ENCODE results near the gene PPP1R1C. TPM values are rescaled to one million over a fixed set of nuclear protein-coding genes. Genes with fewer than 3 reads are reported as not detected.

PPP1R1C gene
- total and polyA plus RNA-seq, 2 of the 13 experiments (the other 11 are each of a cell fraction or from before 2014, with no cell fraction given): 1.5 to 3.5 TPM

DNA sequence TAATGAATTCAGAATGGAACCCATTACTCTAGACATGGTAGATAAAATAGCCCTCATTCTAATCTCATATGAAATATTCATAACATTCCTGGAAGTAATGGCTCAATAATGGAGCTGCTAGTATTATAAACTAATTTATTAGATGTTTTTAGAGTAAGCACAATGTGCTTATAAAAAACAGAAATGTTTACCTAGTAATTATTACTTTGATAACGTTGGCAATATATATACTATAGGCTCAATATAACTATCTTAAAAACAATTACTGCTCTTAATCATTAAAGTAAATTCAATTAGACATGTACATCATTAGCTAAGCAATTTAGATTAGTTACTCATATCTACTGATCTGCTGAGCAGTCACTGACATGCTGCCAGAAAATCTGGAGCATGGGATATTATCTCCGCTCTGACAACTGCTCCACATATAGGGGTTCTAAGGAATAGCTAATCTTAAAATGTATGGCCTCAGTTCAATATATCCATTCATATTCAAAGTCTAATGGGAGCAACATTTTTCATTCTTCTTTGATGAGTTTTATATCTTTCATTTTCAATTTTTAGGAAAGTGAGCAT, 19.4 kb downstream of the PPP1R1C start:
- TF ChIP-seq PBX2 (CRISPR knock-in tag; IDR thresholded peaks at IDR 0.05): no peak
- TF ChIP-seq, protein P1, sequence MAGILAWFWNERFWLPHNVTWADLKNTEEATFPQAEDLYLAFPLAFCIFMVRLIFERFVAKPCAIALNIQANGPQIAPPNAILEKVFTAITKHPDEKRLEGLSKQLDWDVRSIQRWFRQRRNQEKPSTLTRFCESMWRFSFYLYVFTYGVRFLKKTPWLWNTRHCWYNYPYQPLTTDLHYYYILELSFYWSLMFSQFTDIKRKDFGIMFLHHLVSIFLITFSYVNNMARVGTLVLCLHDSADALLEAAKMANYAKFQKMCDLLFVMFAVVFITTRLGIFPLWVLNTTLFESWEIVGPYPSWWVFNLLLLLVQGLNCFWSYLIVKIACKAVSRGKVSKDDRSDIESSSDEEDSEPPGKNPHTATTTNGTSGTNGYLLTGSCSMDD (CRISPR knock-in tag; IDR thresholded peaks at IDR 0.05): no peak
- no peak for TF ChIP-seq ZFAT (CRISPR knock-in tag; conservative IDR thresholded peaks at IDR 0.05)
- TF ChIP-seq LCORL (IDR thresholded peaks at IDR 0.05): no peak
- TF ChIP-seq LCORL (CRISPR knock-in tag; IDR thresholded peaks at IDR 0.05): no peak
- TF ChIP-seq ZBTB7B (CRISPR knock-in tag; IDR thresholded peaks at IDR 0.05): no peak
- TF ChIP-seq, protein P2, sequence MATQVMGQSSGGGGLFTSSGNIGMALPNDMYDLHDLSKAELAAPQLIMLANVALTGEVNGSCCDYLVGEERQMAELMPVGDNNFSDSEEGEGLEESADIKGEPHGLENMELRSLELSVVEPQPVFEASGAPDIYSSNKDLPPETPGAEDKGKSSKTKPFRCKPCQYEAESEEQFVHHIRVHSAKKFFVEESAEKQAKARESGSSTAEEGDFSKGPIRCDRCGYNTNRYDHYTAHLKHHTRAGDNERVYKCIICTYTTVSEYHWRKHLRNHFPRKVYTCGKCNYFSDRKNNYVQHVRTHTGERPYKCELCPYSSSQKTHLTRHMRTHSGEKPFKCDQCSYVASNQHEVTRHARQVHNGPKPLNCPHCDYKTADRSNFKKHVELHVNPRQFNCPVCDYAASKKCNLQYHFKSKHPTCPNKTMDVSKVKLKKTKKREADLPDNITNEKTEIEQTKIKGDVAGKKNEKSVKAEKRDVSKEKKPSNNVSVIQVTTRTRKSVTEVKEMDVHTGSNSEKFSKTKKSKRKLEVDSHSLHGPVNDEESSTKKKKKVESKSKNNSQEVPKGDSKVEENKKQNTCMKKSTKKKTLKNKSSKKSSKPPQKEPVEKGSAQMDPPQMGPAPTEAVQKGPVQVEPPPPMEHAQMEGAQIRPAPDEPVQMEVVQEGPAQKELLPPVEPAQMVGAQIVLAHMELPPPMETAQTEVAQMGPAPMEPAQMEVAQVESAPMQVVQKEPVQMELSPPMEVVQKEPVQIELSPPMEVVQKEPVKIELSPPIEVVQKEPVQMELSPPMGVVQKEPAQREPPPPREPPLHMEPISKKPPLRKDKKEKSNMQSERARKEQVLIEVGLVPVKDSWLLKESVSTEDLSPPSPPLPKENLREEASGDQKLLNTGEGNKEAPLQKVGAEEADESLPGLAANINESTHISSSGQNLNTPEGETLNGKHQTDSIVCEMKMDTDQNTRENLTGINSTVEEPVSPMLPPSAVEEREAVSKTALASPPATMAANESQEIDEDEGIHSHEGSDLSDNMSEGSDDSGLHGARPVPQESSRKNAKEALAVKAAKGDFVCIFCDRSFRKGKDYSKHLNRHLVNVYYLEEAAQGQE (IDR thresholded peaks at IDR 0.05; ENCODE audit: borderline replicate concordance in 1 of 2, low read depth in 1 of 2, low read length in 2 of 2): no peak
- no peak for TF ChIP-seq KDM3A (CRISPR knock-in tag; IDR thresholded peaks at IDR 0.05; ENCODE audit: low read depth)
- no peak for TF ChIP-seq PBX3 (CRISPR knock-in tag; IDR thresholded peaks at IDR 0.05; ENCODE audit: borderline replicate concordance)
- TF ChIP-seq, protein P3, sequence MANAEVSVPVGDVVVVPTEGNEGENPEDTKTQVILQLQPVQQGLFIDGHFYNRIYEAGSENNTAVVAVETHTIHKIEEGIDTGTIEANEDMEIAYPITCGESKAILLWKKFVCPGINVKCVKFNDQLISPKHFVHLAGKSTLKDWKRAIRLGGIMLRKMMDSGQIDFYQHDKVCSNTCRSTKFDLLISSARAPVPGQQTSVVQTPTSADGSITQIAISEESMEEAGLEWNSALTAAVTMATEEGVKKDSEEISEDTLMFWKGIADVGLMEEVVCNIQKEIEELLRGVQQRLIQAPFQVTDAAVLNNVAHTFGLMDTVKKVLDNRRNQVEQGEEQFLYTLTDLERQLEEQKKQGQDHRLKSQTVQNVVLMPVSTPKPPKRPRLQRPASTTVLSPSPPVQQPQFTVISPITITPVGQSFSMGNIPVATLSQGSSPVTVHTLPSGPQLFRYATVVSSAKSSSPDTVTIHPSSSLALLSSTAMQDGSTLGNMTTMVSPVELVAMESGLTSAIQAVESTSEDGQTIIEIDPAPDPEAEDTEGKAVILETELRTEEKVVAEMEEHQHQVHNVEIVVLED (CRISPR knock-in tag; IDR thresholded peaks at IDR 0.05; ENCODE audit: borderline replicate concordance): no peak
- CTCF ChIA-PET (ENCODE audit: low intra/inter-chr PET ratio, low total read pairs): no interaction called here
- H3K4me1 ChIP-seq (ENCODE audit: insufficient read depth, low read length): no peaks in the 10 kb centered on the region
- no peak overlapping the region for H3K4me2 ChIP-seq (ENCODE audit: low read depth, low read length)
- no peak overlapping the region for H2AFZ ChIP-seq (ENCODE audit: low read length)
- H4K20me1 ChIP-seq (ENCODE audit: insufficient read depth, low read length): no peaks in the 10 kb centered on the region
- H3K36me3 ChIP-seq (replicated peaks in 1 of 2; ENCODE audit: control insufficient read depth in 1 of 2, insufficient read depth in 2 of 2, low read length in 2 of 2): no peaks in the 10 kb centered on the region
- ATAC-seq (no peak), DNase-seq (ENCODE audit: low spot score) (no peak), FAIRE-seq (no peak)
- 58% methylated on average over 2 of the region's 2 CpGs for WGBS (ENCODE audit: low lambda C conversion rate)
- in situ Hi-C loops (cut with HindIII; ENCODE audit: extremely low pct_ligation_motif_present, low pct_unique_long_range_greater_than_20kb) (no loop called here), intact Hi-C loops (cut with micrococcal nuclease; ENCODE audit: unreplicated experiment) (no loop called here)
- H3K79me2 ChIP-seq (ENCODE audit: insufficient read depth, low read length): no peaks in the 10 kb centered on the region
- no peak overlapping the region for H3K27ac ChIP-seq (ENCODE audit: extremely low read length, insufficient read depth, low read length)
- BruUV-seq (replicated peaks): no TSS peak
- 0 out of 2 replicates have a peak, but pooled peaks cover 7% of the 10 kb centered on the region for H3K9me3 ChIP-seq (ENCODE audit: low read length)
- no peak overlapping the region for H3K9ac ChIP-seq (ENCODE audit: insufficient read depth, low read depth, low read length)
- H3K27me3 ChIP-seq (ENCODE audit: control insufficient read depth in 1 of 2, insufficient read depth in 2 of 2, low read length in 2 of 2): no peaks in the 10 kb centered on the region
- no peak overlapping the region for H3K4me3 ChIP-seq (replicated peaks in 1 of 3; ENCODE audit: insufficient read depth in 1 of 3, low read depth in 2 of 3, low read length in 3 of 3)
- POLR2A ChIA-PET: no interaction called here
